ENCODE data around the gene ATP6V0E1. TPM values are rescaled to one million over a fixed set of nuclear protein-coding genes. Genes with fewer than 3 reads are reported as not detected.

Gene ATP6V0E1
- total RNA-seq, result 100 to 1,000 TPM; 156 to 193 TPM

- peak within 1 kb of the TSS; percentile 83 to 86 for H3K4me3 ChIP-seq
- no peaks in the 10 kb centered on the region for H3K27me3 ChIP-seq
- no peaks in the 10 kb centered on the region for H3K9me3 ChIP-seq
- peak within 1 kb of the TSS; percentile 96 to 98 for H3K27ac ChIP-seq
- peak; percentile 97 for DNase-seq (ENCODE audit: low spot score)
- peaks cover 0 to 20% of the 10 kb centered on the region in 2 donors for H3K4me1 ChIP-seq
- TF ChIP-seq, protein P1, sequence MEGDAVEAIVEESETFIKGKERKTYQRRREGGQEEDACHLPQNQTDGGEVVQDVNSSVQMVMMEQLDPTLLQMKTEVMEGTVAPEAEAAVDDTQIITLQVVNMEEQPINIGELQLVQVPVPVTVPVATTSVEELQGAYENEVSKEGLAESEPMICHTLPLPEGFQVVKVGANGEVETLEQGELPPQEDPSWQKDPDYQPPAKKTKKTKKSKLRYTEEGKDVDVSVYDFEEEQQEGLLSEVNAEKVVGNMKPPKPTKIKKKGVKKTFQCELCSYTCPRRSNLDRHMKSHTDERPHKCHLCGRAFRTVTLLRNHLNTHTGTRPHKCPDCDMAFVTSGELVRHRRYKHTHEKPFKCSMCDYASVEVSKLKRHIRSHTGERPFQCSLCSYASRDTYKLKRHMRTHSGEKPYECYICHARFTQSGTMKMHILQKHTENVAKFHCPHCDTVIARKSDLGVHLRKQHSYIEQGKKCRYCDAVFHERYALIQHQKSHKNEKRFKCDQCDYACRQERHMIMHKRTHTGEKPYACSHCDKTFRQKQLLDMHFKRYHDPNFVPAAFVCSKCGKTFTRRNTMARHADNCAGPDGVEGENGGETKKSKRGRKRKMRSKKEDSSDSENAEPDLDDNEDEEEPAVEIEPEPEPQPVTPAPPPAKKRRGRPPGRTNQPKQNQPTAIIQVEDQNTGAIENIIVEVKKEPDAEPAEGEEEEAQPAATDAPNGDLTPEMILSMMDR (IDR thresholded peaks at IDR 0.05), result no peak
- no peaks in the 10 kb centered on the region for H3K36me3 ChIP-seq
Observed at GRCh38 chr5:172983542-172984243, at the start of gene ATP6V0E1. Gene ATP6V0E1 (plus strand): TSS chr5:172983771. CDS start chr5:172983861, 90 bp downstream.

- Histone ChIP-seq H3K27me3 (no peaks in the 10 kb centered on the region), H3K9me3 (no peaks in the 10 kb centered on the region), H3K27ac (no peak overlapping the region), H3K4me1 (peaks cover 0 to 27% of the 10 kb centered on the region in 2 donors), H3K36me3 (peaks cover 29% of the 10 kb centered on the region), H3K4me3 (no peak overlapping the region)
- no peak for DNase-seq (ENCODE audit: low spot score)
- TF ChIP-seq, protein P1 (IDR thresholded peaks at IDR 0.05), result no peak
Observed at GRCh38 chr5:172935096-172935495, 48.5 kb upstream of the ATP6V0E1 start.

DNA sequence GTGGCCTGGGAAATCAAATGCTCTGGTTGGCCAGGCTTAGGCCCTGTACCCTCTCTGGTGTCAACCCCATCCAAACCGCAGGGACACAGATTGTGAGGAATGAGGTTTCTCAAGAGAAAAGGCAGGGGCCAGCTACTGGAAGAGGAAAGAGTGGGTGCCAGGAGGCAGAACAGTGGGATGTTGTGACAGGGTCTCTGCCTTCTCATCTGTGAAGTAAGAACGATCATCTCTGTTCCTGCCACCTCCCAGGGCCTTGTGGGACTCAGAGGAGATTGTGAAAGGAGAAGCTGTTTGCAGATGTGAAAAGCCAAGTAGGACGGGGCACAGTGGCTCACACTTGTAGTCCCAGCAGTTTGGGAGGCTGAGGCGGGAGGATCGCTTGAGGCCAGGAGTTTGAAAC lies 47.2 kb upstream of the ATP6V0E1 start:
- Histone ChIP-seq H3K27ac (no peak overlapping the region), H3K36me3 (peaks cover 29% of the 10 kb centered on the region), H3K4me3 (no peak overlapping the region), H3K9me3 (no peaks in the 10 kb centered on the region), H3K4me1 (peaks cover 0 to 15% of the 10 kb centered on the region in 2 donors), H3K27me3 (no peaks in the 10 kb centered on the region)
- no peak for DNase-seq (ENCODE audit: low spot score)
- TF ChIP-seq, protein P1 (IDR thresholded peaks at IDR 0.05), result no peak

GRCh38 chr5:172939071-172939470 lies 44.5 kb upstream of the ATP6V0E1 start:
- no peak for DNase-seq (ENCODE audit: low spot score)
- TF ChIP-seq, protein P1 (IDR thresholded peaks at IDR 0.05), result peak in 1 of 2 donors; percentile 22
- H3K9me3 ChIP-seq, result no peaks in the 10 kb centered on the region
- peaks cover 0 to 5% of the 10 kb centered on the region in 2 donors for H3K4me1 ChIP-seq
- H3K27me3 ChIP-seq, result no peaks in the 10 kb centered on the region
- H3K36me3 ChIP-seq, result peaks cover 29% of the 10 kb centered on the region
- H3K4me3 ChIP-seq, result no peak overlapping the region
- no peak overlapping the region for H3K27ac ChIP-seq

DNA sequence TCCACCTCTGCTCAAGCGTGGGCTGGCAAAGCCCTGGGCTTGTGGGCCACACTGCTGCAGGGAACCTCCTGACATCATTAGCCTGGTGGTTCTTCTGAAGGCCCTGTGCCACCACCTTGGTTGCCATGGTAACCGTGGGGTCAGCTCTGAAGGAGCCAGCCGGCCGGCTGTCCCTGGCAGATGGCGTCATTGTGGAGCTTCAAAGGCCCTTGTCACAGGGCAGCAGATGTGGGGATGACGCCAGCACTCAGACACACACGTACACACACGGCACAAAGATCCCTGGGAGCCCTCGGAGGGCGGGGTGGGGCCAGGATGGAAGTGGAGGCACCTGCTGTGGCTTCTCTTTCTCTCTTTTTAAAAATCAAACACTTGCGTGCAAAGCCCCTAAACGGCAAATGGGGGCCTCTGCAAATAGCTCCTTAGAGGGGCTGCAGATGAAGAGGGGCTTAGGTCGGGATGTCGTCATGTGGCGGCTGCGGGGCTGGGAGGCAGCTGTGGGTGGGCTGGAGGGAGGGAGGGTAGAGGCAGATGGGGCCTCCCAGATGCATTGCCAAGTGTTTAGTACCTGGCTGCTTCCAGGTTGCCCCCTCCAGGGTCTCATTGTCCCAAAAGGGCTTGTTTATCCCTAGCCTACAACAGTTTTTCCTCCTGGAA lies 43.8 kb upstream of the ATP6V0E1 start:
- H3K36me3 ChIP-seq, result peaks cover 27% of the 10 kb centered on the region
- H3K27ac ChIP-seq, result no peak overlapping the region
- DNase-seq (ENCODE audit: low spot score), result no peak
- peaks cover 0 to 5% of the 10 kb centered on the region in 2 donors for H3K4me1 ChIP-seq
- TF ChIP-seq, protein P1 (IDR thresholded peaks at IDR 0.05), result no peak
- no peak overlapping the region for H3K4me3 ChIP-seq
- H3K27me3 ChIP-seq, result no peaks in the 10 kb centered on the region
- H3K9me3 ChIP-seq, result no peaks in the 10 kb centered on the region
